ENCODE measurements around the gene DNASE1L1. TPM values are rescaled to one million over a fixed set of nuclear protein-coding genes. Genes with fewer than 3 reads are reported as not detected.

The DNASE1L1 gene
- polyA plus RNA-seq, 1 of the 3 experiments (the other 2 are of a cell fraction) = 18.2 TPM

GRCh38 chrX:154365997-154366665 is 42.9 kb downstream of the DNASE1L1 start:
- ChIA-PET CTCF (no interaction called here), POLR2A (interaction anchor here (1.5 to 1.8 kb wide), 2 partner anchors 12 to 19 kb away, joined by 3 to 4 read pairs; no protein-coding TSS in a partner anchor)
- no peak overlapping the region for H3K9ac ChIP-seq
- peaks cover 26% of the 10 kb centered on the region for H3F3A ChIP-seq (replicated peaks; ENCODE audit: insufficient read depth)
- 0 out of 2 replicates have a peak, but pooled peaks have one; percentile 7 for TF ChIP-seq POLR2AphosphoS5 (IDR thresholded peaks at IDR 0.05; ENCODE audit: low read depth, low read length)
- no peak for TF ChIP-seq SIN3A (IDR thresholded peaks at IDR 0.05; ENCODE audit: borderline replicate concordance, low read depth, low read length)
- no peak for TF ChIP-seq RXRA (IDR thresholded peaks at IDR 0.05; ENCODE audit: borderline replicate concordance, low read depth)
- H3K9me2 ChIP-seq = no peaks in the 10 kb centered on the region
- H3K9me3 ChIP-seq = no peaks in the 10 kb centered on the region
- H3K4me1 ChIP-seq (ENCODE audit: control insufficient read depth in 1 of 2, insufficient read depth in 2 of 2, low read depth in 1 of 2, low read length in 1 of 2) = peaks cover 9 to 17% of the 10 kb centered on the region in 2 experiments; a peak in 2 of 4 replicates
- H3K79me2 ChIP-seq (ENCODE audit: insufficient read depth) = peaks cover 96% of the 10 kb centered on the region
- H3K36me3 ChIP-seq (replicated peaks in 1 of 2; ENCODE audit: control insufficient read depth in 1 of 2, insufficient read depth in 2 of 2, low read length in 1 of 2) = peaks cover 17 to 49% of the 10 kb centered on the region in 2 experiments
- H3K27ac ChIP-seq (ENCODE audit: low read depth in 2 of 2, low read length in 1 of 2) = peak overlapping the region in 1 of 2 experiments; percentile 98; a peak in 2 of 4 replicates
- no peaks in the 10 kb centered on the region for H3K27me3 ChIP-seq (ENCODE audit: insufficient read depth)
- H3K4me3 ChIP-seq (ENCODE audit: low read depth in 2 of 2, low read length in 1 of 2) = no peak overlapping the region
- DNase-seq = no peak
- 72% methylated on average over 23 of the region's 32 CpGs for WGBS (ENCODE audit: low lambda C conversion rate)
- peak overlapping the region; percentile 84; the same call in 1 of the 2 replicates for H3K4me2 ChIP-seq
- H2AFZ ChIP-seq (ENCODE audit: low read depth) = no peak overlapping the region
- peaks cover 76% of the 10 kb centered on the region for H4K20me1 ChIP-seq (ENCODE audit: insufficient read depth)

DNA sequence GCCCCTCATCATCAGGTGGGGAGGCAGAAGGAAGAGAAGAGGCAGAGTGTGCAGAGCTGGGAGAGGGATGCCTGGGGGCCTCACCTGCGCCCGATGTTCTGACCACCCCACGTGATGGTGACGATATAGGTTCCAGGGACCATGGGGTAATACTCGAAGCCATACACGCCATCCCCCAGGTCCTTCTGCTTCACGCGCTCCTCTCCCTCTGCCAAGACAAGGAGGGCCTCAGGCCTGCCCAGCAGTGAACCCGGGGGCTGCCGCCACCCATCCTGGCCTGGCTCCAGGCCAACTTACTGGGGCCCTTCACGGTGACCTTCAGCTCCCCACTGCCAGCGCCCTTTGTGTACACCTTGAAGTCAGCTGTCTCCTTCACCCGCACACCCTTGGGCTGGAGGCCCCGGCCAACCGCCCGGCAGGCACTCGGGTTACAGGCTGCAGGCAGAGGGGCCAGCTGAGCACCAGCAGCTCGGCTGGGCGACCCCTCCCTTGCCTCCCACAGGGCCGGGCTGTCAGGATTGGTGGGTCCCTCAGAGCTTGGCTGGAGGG is 43.9 kb downstream of the DNASE1L1 start:
- no peak for DNase-seq
- no peaks in the 10 kb centered on the region for H3K9me2 ChIP-seq
- ChIA-PET CTCF (no interaction called here), POLR2A (no interaction called here)
- H2AFZ ChIP-seq (ENCODE audit: low read depth) = no peak overlapping the region
- H3K4me3 ChIP-seq (ENCODE audit: low read depth in 2 of 2, low read length in 1 of 2) = no peak overlapping the region
- peaks cover 9 to 17% of the 10 kb centered on the region in 2 experiments; a peak in 2 of 4 replicates for H3K4me1 ChIP-seq (ENCODE audit: control insufficient read depth in 1 of 2, insufficient read depth in 2 of 2, low read depth in 1 of 2, low read length in 1 of 2)
- H3K79me2 ChIP-seq (ENCODE audit: insufficient read depth) = peaks cover 96% of the 10 kb centered on the region
- no peaks in the 10 kb centered on the region for H3K27me3 ChIP-seq (ENCODE audit: insufficient read depth)
- H3K27ac ChIP-seq (ENCODE audit: low read depth in 2 of 2, low read length in 1 of 2) = no peak overlapping the region; a peak in 1 of 4 replicates
- TF ChIP-seq GABPA (IDR thresholded peaks at IDR 0.05; ENCODE audit: low read depth) (no peak), FOXM1 (IDR thresholded peaks at IDR 0.05; ENCODE audit: low read depth) (no peak), MEF2A (IDR thresholded peaks at IDR 0.05; ENCODE audit: borderline replicate concordance, low read depth) (no peak), SIN3A (IDR thresholded peaks at IDR 0.05; ENCODE audit: borderline replicate concordance, low read depth, low read length) (no peak), ZBTB33 (IDR thresholded peaks at IDR 0.05; ENCODE audit: borderline replicate concordance, low read depth) (no peak), RXRA (IDR thresholded peaks at IDR 0.05; ENCODE audit: borderline replicate concordance, low read depth) (no peak)
- no peaks in the 10 kb centered on the region for H3K9me3 ChIP-seq
- 68% methylated on average over 12 of the region's 20 CpGs for WGBS (ENCODE audit: low lambda C conversion rate)
- no peak overlapping the region for H3K9ac ChIP-seq
- no peak overlapping the region for H3K4me2 ChIP-seq
- peaks cover 30% of the 10 kb centered on the region for H3F3A ChIP-seq (replicated peaks; ENCODE audit: insufficient read depth)
- peaks cover 17 to 57% of the 10 kb centered on the region in 2 experiments for H3K36me3 ChIP-seq (replicated peaks in 1 of 2; ENCODE audit: control insufficient read depth in 1 of 2, insufficient read depth in 2 of 2, low read length in 1 of 2)
- peaks cover 84% of the 10 kb centered on the region for H4K20me1 ChIP-seq (ENCODE audit: insufficient read depth)

Measured in SK-N-SH (cell line).